Gastrocnemius medialis (tissue), 4 donors: ENCODE results near the gene SIPA1L2. TPM values are rescaled to one million over a fixed set of nuclear protein-coding genes. Genes with fewer than 3 reads are reported as not detected.

Experiments
- ATAC-seq, 2 donors: fragments of 150-250 bp; one replicate each; pipeline ENCODE4 v1.9.1; 2016
- DNase-seq, 2 donors: peaks; one replicate each; pipeline ENCODE4 v3.0.0-alpha.2; 2019
- H3K27ac ChIP-seq, 4 donors: fragments of 200-600 bp; sonication (generic); 1 replicate in 1 of 4; 2 replicates in 3 of 4; pipeline ENCODE4 v1.5.1; 2016 to 2018; ENCODE audit warnings: mild to moderate bottlenecking in 2 of 4, moderate library complexity in 1 of 4
- H3K27me3 ChIP-seq, 3 donors: fragments of 200-600 bp; sonication (generic) in 2 of 3; 1 replicate in 1 of 3; 2 replicates in 2 of 3; pipeline versions ENCODE4 v1.5.1 to v1.6.0; 2016 to 2019; ENCODE audit warnings: mild to moderate bottlenecking in 1 of 3, moderate library complexity in 1 of 3
- H3K36me3 ChIP-seq, 2 donors: fragments of 200-600 bp; sonication (generic) in 1 of 2; one replicate each; pipeline ENCODE4 v1.5.1; 2017 to 2018
- H3K4me1 ChIP-seq, 2 donors: fragments of 200-600 bp; sonication (generic) in 1 of 2; one replicate each; pipeline ENCODE4 v1.5.1; 2016 to 2017; ENCODE audit warnings: mild to moderate bottlenecking in 2 of 2
- H3K4me3 ChIP-seq, 4 donors: fragments of 200-600 bp; sonication (generic) in 3 of 4; 1 replicate in 1 of 4; 2 replicates in 3 of 4; pipeline ENCODE4 v1.5.1; 2016 to 2019; ENCODE audit warnings: mild to moderate bottlenecking in 2 of 4
- H3K9me3 ChIP-seq, 3 donors: fragments of 200-600 bp; sonication (generic) in 2 of 3; 1 replicate in 1 of 3; 2 replicates in 2 of 3; pipeline ENCODE4 v1.5.1; 2016 to 2019
- POLR2A ChIP-seq, 2 donors: fragments of 450-650 bp; IDR thresholded peaks; one replicate each; pipeline ENCODE4 v1.6.1; 2017; ENCODE audit warnings: antibody characterized with exemption in 2 of 2, mild to moderate bottlenecking in 2 of 2, moderate library complexity in 2 of 2
- in situ Hi-C, 4 donors: fragments of 200-750 bp; cut with MboI; loops; one replicate each; pipeline versions ENCODE4 v1.15.0 to v1.8.0; 2017; ENCODE audit warnings: low sequenced_read_pairs in 4 of 4
- intact Hi-C: fragments of 100-400 bp; cut with DNase I; formaldehyde crosslinking; loops from one replicate; pipeline ENCODE4 v1.15.1; 2023; ENCODE audit warnings: low total_unique reads
- total RNA-seq, 4 donors: library from RNA; depleted of rRNA; stranded (reverse); fragments of >200 nt; gene quantifications; one replicate each; pipeline versions ENCODE4 v1.1.0 to v1.2.3, GENCODE V29; 2016
- TF ChIP-seq, protein P1 (sequence below), 5 experiments: fragments of 450-650 bp in 3 of 5; fragments of 200-600 bp in 2 of 5; sonication (generic) in 2 of 5; IDR thresholded peaks in 4 of 5; conservative IDR thresholded peaks in 1 of 5; 1 replicate in 4 of 5; 2 replicates in 1 of 5; pipeline ENCODE4 v1.5.1; 2016 to 2019; ENCODE audit warnings: antibody characterized with exemption in 5 of 5, mild to moderate bottlenecking in 3 of 5, moderate library complexity in 3 of 5

The SIPA1L2 gene
- total RNA-seq, 4 donors from 2014 or later: 3.1 to 22.7 (median 3.9) TPM

- Histone ChIP-seq H3K4me1 (no peaks in the 10 kb centered on the region), H3K9me3 (no peaks in the 10 kb centered on the region), H3K27ac (no peak overlapping the region), H3K36me3 (no peaks in the 10 kb centered on the region), H3K4me3 (no peak overlapping the region), H3K27me3 (no peaks in the 10 kb centered on the region)
- in situ Hi-C loops: loop anchor here in 2 of 4 donors (25.0 kb wide), 1 partner anchor 748 kb away; no protein-coding TSS in a partner anchor
- no peak for DNase-seq
- intact Hi-C loops: no loop called here
- ATAC-seq: no peak
- TF ChIP-seq, protein P1, sequence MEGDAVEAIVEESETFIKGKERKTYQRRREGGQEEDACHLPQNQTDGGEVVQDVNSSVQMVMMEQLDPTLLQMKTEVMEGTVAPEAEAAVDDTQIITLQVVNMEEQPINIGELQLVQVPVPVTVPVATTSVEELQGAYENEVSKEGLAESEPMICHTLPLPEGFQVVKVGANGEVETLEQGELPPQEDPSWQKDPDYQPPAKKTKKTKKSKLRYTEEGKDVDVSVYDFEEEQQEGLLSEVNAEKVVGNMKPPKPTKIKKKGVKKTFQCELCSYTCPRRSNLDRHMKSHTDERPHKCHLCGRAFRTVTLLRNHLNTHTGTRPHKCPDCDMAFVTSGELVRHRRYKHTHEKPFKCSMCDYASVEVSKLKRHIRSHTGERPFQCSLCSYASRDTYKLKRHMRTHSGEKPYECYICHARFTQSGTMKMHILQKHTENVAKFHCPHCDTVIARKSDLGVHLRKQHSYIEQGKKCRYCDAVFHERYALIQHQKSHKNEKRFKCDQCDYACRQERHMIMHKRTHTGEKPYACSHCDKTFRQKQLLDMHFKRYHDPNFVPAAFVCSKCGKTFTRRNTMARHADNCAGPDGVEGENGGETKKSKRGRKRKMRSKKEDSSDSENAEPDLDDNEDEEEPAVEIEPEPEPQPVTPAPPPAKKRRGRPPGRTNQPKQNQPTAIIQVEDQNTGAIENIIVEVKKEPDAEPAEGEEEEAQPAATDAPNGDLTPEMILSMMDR (IDR thresholded peaks at IDR 0.05 in 4 of 5, conservative IDR thresholded peaks at IDR 0.05 in 1 of 5): no peak
- TF ChIP-seq POLR2A (IDR thresholded peaks at IDR 0.05): no peak
Measured at GRCh38 chr1:232610192-232610901, 19.6 kb downstream of the SIPA1L2 start.

DNA sequence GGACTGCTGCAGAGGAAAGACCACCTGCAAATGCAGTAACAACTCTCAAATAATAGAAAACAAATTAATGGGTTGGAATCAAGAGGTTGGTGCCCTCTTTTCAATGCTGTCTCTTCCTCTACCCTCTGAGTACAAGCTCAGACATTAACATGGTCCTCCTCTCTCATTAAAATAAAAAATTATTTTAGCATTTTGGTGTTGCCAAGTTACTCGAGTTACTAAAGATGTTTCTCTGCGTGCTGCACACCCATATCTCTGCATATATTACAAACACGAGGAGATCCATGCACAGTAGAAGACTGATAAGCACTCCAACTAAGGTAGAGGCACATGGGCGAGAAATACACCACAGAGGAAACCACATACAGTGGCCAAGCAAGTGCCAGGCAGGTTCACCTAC is 21.5 kb downstream of the SIPA1L2 start:
- in situ Hi-C loops (loop anchor here in 2 of 4 donors (25.0 kb wide), 1 partner anchor 746 kb away; no protein-coding TSS in a partner anchor), intact Hi-C loops (no loop called here)
- Histone ChIP-seq H3K9me3 (no peaks in the 10 kb centered on the region), H3K36me3 (no peaks in the 10 kb centered on the region), H3K4me3 (no peak overlapping the region), H3K27me3 (no peaks in the 10 kb centered on the region), H3K4me1 (no peaks in the 10 kb centered on the region), H3K27ac (no peak overlapping the region)
- DNase-seq (no peak), ATAC-seq (no peak)
- TF ChIP-seq, protein P1 (IDR thresholded peaks at IDR 0.05 in 4 of 5, conservative IDR thresholded peaks at IDR 0.05 in 1 of 5): no peak
- no peak for TF ChIP-seq POLR2A (IDR thresholded peaks at IDR 0.05)

DNA sequence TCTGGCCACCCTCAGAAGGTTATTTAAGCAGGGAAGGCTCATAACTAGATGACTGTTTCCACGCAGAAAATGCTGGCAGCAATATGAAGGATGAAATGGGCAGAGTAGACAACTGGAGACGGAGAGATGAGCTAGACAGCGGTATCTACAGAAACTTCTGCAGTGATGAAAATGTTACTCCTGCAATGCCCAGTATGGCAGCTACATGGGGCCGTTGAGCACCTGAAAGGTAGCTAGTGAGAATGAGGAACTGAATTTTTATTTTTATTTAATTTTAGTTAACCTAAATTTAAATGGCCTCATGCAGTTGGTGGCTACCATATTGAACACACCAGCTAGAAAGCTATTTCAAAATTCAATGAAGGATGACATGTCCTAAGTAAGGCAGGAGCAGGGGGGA is 27.3 kb downstream of the SIPA1L2 start:
- intact Hi-C loops (no loop called here), in situ Hi-C loops (loop anchor here in 2 of 4 donors (25.0 kb wide), 1 partner anchor 740 kb away; no protein-coding TSS in a partner anchor)
- Histone ChIP-seq H3K9me3 (no peaks in the 10 kb centered on the region), H3K4me3 (no peak overlapping the region), H3K4me1 (no peaks in the 10 kb centered on the region), H3K27ac (no peak overlapping the region), H3K27me3 (no peaks in the 10 kb centered on the region), H3K36me3 (no peaks in the 10 kb centered on the region)
- ATAC-seq: no peak
- TF ChIP-seq, protein P1 (IDR thresholded peaks at IDR 0.05 in 4 of 5, conservative IDR thresholded peaks at IDR 0.05 in 1 of 5): no peak
- no peak for TF ChIP-seq POLR2A (IDR thresholded peaks at IDR 0.05)
- DNase-seq: no peak

DNA sequence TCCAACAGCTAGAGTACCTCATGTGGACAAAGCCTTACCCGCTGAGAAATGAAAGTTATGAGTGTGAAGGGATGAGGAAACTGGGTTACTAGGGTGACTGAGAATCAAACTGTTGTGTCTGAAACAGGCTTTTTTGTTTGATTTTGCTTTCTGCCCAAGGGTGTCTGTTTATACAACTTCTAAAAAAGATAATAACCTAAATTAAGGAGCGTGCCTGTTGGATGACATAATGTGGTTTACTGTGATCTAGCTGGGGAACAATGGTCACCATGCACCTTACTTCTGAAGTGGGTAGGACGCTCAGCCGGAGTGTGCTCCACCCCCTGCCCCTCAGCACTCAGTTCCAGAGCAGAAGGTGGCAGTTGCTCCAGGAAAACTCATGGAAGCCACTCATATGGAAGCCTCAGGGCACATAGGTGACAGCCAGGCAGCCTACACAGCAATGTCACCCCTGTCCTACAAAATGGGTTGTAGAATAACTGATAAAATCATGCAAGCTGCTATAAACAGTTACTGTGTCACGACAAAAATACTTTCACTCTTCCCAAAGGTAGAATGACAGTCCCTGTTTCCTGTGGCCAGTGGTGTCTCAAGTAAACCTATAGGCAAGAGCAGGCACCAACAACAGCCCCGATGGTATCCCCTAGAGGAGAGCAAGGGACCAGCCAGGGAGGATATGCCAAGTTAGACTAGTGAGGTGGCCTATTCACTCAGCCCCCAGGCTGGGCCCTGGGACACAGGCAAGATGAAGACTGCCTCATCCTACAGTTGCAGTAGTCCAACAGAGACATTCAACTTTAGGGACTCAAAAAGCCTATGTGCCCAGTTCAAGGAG is 29.3 kb downstream of the SIPA1L2 start:
- DNase-seq (no peak), ATAC-seq (no peak)
- Histone ChIP-seq H3K36me3 (no peaks in the 10 kb centered on the region), H3K4me1 (no peaks in the 10 kb centered on the region), H3K4me3 (no peak overlapping the region), H3K9me3 (no peaks in the 10 kb centered on the region), H3K27ac (no peak overlapping the region), H3K27me3 (no peaks in the 10 kb centered on the region)
- in situ Hi-C loops: loop anchor here in 2 of 4 donors (25.0 kb wide), 1 partner anchor 738 kb away; no protein-coding TSS in a partner anchor
- intact Hi-C loops: no loop called here
- TF ChIP-seq, protein P1 (IDR thresholded peaks at IDR 0.05 in 4 of 5, conservative IDR thresholded peaks at IDR 0.05 in 1 of 5): no peak
- no peak for TF ChIP-seq POLR2A (IDR thresholded peaks at IDR 0.05)
